Endodermal cell (in vitro differentiated cells): ENCODE results near the gene SPOCK1. TPM values are rescaled to one million over a fixed set of nuclear protein-coding genes. Genes with fewer than 3 reads are reported as not detected.

Experiments
- DNase-seq: peaks from one replicate; pipeline ENCODE4 v3.0.0-alpha.2; 2017
- H3K27ac ChIP-seq: 2 replicates; pipeline ENCODE4 v1.5.1; 2013; ENCODE audit warnings: mild to moderate bottlenecking, low read depth, low read length, moderate library complexity
- H3K27me3 ChIP-seq: 2 replicates; pipeline ENCODE4 v1.6.1; 2013; ENCODE audit warnings: mild to moderate bottlenecking, low read length, moderate library complexity; ENCODE audit not compliant: insufficient read depth, control insufficient read depth, poor library complexity, severe bottlenecking
- H3K36me3 ChIP-seq: 2 replicates; pipeline ENCODE4 v1.7.0; 2013; ENCODE audit warnings: mild to moderate bottlenecking, low read length, moderate library complexity; ENCODE audit not compliant: control insufficient read depth, insufficient read depth
- H3K4me1 ChIP-seq: one replicate; pipeline ENCODE4 v1.7.0; 2013; ENCODE audit warnings: low read length; ENCODE audit not compliant: control insufficient read depth, insufficient read depth
- H3K4me3 ChIP-seq: 2 replicates; pipeline ENCODE4 v1.5.1; 2013; ENCODE audit warnings: mild to moderate bottlenecking, low read length, moderate library complexity
- H3K9ac ChIP-seq: 2 replicates; pipeline ENCODE4 v1.6.1; 2013; ENCODE audit warnings: mild to moderate bottlenecking, low read length, moderate library complexity; ENCODE audit not compliant: poor library complexity, severe bottlenecking; ENCODE audit errors: extremely low read depth
- H3K9me3 ChIP-seq: 2 replicates; pipeline ENCODE4 v1.6.1; 2013; ENCODE audit warnings: mild to moderate bottlenecking, low read length, moderate library complexity; ENCODE audit not compliant: control insufficient read depth
- H3K27ac Mint-ChIP-seq: 2 replicates; pipeline ENCODE4 v1.8.0; 2020; ENCODE audit warnings: mixed read lengths
- H3K27me3 Mint-ChIP-seq: 2 replicates; pipeline ENCODE4 v1.8.0; 2021; ENCODE audit warnings: mild to moderate bottlenecking, mixed read lengths; ENCODE audit not compliant: insufficient read depth
- H3K36me3 Mint-ChIP-seq: 2 replicates; pipeline ENCODE4 v1.8.0; 2020; ENCODE audit warnings: low read depth, mixed read lengths
- H3K4me1 Mint-ChIP-seq: 2 replicates; pipeline ENCODE4 v1.8.0; 2020; ENCODE audit warnings: mixed read lengths
- H3K4me3 Mint-ChIP-seq: 2 replicates; pipeline ENCODE4 v1.8.0; 2020; ENCODE audit warnings: mild to moderate bottlenecking, moderate library complexity, mixed read lengths
- H3K9me3 Mint-ChIP-seq: 2 replicates; pipeline ENCODE4 v1.8.0; 2020; ENCODE audit warnings: mild to moderate bottlenecking, mixed read lengths
- WGBS, 2 experiments: methylation state at CpG; one replicate each; pipeline versions ENCODE4 v1.1.5 to v1.1.7; 2013; ENCODE audit warnings: missing lambda C conversion rate in 2 of 2, mixed read lengths in 1 of 2; ENCODE audit not compliant: insufficient coverage in 1 of 2, insufficient read length in 1 of 2; 5-methylcytosine and 5-hydroxymethylcytosine counted together
- total RNA-seq, 2 donors: library from RNA; stranded (reverse); fragmentation: NEBNext Ultra II Directional in 1 of 2; extraction: Animal tissue kit (Norgen Biotek cat#: 25700) in 1 of 2; gene quantifications; 2 replicates in 1 of 2; 3 replicates in 1 of 2; pipeline ENCODE4 v1.2.1, GENCODE V29; 2021
- TF ChIP-seq, protein P1 (sequence below): fragments of 200-600 bp; sonication (generic); conservative IDR thresholded peaks from 2 replicates; pipeline ENCODE4 v1.5.0; 2021; ENCODE audit warnings: antibody characterized with exemption, mild to moderate bottlenecking

Gene SPOCK1
- total RNA-seq, 2 donors from 2014 or later = 25.8 to 39.8 TPM

DNA sequence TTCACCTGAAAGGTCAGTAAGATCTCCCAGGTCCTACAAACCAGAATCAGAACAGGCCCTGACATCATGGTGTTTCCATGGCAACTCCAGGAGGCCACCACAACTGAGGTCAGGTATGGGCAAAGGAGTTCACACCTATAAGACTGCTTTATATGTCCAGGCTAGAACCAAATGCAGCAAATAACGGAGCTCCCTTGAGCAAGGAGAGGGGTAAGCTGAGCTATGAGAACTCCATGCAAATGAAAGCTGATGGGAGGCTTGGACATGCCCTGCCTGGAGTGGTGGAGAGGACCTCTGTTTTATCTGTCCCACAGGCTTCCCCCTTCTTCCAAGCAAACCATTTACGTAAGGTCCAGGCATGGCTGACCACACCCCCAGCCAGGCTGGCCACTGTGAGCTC, 207.7 kb downstream of the SPOCK1 start:
- DNase-seq = no peak
- no peaks in the 10 kb centered on the region for H3K9me3 Mint-ChIP-seq

DNA sequence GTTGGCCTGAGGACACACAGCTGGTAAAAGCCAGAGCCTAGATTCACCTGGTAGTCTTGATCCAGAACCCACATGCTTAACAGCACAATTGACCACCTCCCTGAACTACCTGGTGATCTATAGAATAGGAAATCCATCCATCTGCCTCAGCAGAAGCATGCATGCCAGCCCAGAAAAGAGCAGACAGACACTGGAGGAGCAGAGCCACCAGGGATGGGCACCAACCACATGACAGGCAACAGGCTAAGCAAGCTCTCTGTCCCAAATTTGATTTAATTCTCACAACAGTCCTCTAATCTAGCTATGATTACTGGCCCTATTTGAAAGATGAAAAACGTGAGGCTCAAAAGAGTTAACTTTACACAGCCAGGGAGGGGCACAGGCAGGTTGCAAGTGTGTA, 208.1 kb downstream of the SPOCK1 start:
- Mint-ChIP-seq H3K27ac (no peak overlapping the region), H3K9me3 (no peaks in the 10 kb centered on the region), H3K4me3 (no peak overlapping the region), H3K36me3 (no peaks in the 10 kb centered on the region), H3K4me1 (peaks cover 3% of the 10 kb centered on the region), H3K27me3 (peaks cover 22% of the 10 kb centered on the region)
- Histone ChIP-seq H3K27me3 (peaks cover 10% of the 10 kb centered on the region), H3K4me1 (no peaks in the 10 kb centered on the region), H3K4me3 (no peak overlapping the region), H3K9me3 (no peaks in the 10 kb centered on the region), H3K9ac (no peak overlapping the region), H3K36me3 (no peaks in the 10 kb centered on the region), H3K27ac (no peak overlapping the region)
- DNase-seq = no peak
- TF ChIP-seq, protein P1, sequence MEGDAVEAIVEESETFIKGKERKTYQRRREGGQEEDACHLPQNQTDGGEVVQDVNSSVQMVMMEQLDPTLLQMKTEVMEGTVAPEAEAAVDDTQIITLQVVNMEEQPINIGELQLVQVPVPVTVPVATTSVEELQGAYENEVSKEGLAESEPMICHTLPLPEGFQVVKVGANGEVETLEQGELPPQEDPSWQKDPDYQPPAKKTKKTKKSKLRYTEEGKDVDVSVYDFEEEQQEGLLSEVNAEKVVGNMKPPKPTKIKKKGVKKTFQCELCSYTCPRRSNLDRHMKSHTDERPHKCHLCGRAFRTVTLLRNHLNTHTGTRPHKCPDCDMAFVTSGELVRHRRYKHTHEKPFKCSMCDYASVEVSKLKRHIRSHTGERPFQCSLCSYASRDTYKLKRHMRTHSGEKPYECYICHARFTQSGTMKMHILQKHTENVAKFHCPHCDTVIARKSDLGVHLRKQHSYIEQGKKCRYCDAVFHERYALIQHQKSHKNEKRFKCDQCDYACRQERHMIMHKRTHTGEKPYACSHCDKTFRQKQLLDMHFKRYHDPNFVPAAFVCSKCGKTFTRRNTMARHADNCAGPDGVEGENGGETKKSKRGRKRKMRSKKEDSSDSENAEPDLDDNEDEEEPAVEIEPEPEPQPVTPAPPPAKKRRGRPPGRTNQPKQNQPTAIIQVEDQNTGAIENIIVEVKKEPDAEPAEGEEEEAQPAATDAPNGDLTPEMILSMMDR = no peak
- WGBS, 2 experiments = 86 to 88% methylated on average over 1 of the region's 1 CpG

More for the DNA sequence above, 207.7 kb downstream of the SPOCK1 start:
- Histone ChIP-seq H3K4me1 (no peaks in the 10 kb centered on the region), H3K4me3 (no peak overlapping the region), H3K27me3 (peaks cover 10% of the 10 kb centered on the region), H3K27ac (no peak overlapping the region), H3K9ac (no peak overlapping the region), H3K9me3 (no peaks in the 10 kb centered on the region), H3K36me3 (no peaks in the 10 kb centered on the region)
- Mint-ChIP-seq H3K27ac (no peak overlapping the region), H3K27me3 (peaks cover 20% of the 10 kb centered on the region), H3K4me3 (no peak overlapping the region), H3K4me1 (peaks cover 5% of the 10 kb centered on the region), H3K36me3 (no peaks in the 10 kb centered on the region)
- TF ChIP-seq, protein P1 = no peak
- WGBS, 2 experiments = 43% methylated on average over 2 of the region's 2 CpGs; no CpG with 5 or more reads in 1 of the 2 experiments

DNA sequence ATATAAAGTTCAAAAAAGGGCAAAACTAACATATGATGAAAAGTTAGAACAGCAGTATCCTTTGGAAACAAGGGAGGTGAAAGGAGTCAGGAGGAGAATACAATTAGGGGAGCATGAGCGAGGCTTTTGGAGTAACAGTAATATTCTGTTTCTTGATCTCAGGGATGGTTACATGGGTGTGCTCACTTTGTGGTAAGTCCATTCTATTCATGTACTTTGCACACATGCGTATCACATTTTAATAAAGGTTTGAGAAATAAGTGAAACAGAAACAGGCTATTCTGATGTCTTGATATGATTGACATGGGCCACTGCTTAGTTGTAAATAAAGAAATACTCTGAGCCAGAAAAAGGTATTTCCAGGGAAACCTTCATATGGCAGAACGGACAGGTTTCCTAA, 208.8 kb downstream of the SPOCK1 start:
- no peak overlapping the region for H3K9ac ChIP-seq
- H3K9me3 Mint-ChIP-seq = no peaks in the 10 kb centered on the region
- no peak for DNase-seq
- H3K27ac Mint-ChIP-seq = no peak overlapping the region
- peaks cover 25% of the 10 kb centered on the region for H3K27me3 Mint-ChIP-seq
- no peaks in the 10 kb centered on the region for H3K36me3 ChIP-seq
- WGBS, 2 experiments = 92 to 96% methylated on average over 2 to 3 of the region's 3 CpGs
- H3K27me3 ChIP-seq = peaks cover 10% of the 10 kb centered on the region
- no peak overlapping the region for H3K4me3 ChIP-seq
- peaks cover 5% of the 10 kb centered on the region for H3K4me1 Mint-ChIP-seq
- H3K36me3 Mint-ChIP-seq = no peaks in the 10 kb centered on the region
- no peak overlapping the region for H3K27ac ChIP-seq
- no peaks in the 10 kb centered on the region for H3K4me1 ChIP-seq
- H3K4me3 Mint-ChIP-seq = no peak overlapping the region
- TF ChIP-seq, protein P1 = no peak
- H3K9me3 ChIP-seq = no peaks in the 10 kb centered on the region
